Uterus (tissue), 2 donors: Measurements from ENCODE around the gene SMC6.

Source experiments
- POLR2A ChIP-seq, 2 donors: fragments of 450-650 bp; IDR thresholded peaks; one replicate each; pipeline ENCODE4 v1.6.1; 2016; ENCODE audit warnings: antibody characterized with exemption in 2 of 2, mild to moderate bottlenecking in 1 of 2, moderate library complexity in 1 of 2
- TF ChIP-seq, protein P1 (sequence below), 4 experiments: fragments of 200-600 bp in 2 of 4; fragments of 450-650 bp in 2 of 4; sonication (generic) in 2 of 4; IDR thresholded peaks; one replicate each; pipeline ENCODE4 v1.5.1; 2016 to 2019; ENCODE audit warnings: antibody characterized with exemption in 4 of 4, mild to moderate bottlenecking in 2 of 4, moderate library complexity in 1 of 4

DNA sequence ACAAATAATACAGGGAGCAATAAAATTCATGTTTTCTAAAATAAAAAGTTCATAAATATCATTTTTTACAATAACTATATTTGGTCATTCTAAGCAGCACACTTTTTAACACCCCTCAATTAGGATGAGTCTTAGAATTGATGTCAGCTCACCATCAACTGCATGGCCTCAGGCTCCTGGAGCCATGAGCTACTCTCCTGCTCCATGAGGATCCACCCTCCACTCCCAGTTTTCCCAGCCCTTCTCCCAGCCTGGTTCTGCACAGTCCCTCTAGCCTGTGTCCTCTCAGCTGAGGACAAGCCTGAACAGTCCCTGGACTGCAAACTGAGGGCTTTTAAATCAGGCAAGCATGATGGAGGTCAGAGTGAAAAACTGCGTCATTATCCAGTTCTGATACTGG lies 89.1 kb downstream of the SMC6 start:
- TF ChIP-seq, protein P1, sequence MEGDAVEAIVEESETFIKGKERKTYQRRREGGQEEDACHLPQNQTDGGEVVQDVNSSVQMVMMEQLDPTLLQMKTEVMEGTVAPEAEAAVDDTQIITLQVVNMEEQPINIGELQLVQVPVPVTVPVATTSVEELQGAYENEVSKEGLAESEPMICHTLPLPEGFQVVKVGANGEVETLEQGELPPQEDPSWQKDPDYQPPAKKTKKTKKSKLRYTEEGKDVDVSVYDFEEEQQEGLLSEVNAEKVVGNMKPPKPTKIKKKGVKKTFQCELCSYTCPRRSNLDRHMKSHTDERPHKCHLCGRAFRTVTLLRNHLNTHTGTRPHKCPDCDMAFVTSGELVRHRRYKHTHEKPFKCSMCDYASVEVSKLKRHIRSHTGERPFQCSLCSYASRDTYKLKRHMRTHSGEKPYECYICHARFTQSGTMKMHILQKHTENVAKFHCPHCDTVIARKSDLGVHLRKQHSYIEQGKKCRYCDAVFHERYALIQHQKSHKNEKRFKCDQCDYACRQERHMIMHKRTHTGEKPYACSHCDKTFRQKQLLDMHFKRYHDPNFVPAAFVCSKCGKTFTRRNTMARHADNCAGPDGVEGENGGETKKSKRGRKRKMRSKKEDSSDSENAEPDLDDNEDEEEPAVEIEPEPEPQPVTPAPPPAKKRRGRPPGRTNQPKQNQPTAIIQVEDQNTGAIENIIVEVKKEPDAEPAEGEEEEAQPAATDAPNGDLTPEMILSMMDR (IDR thresholded peaks at IDR 0.05) = no peak
- no peak for TF ChIP-seq POLR2A (IDR thresholded peaks at IDR 0.05)
